Measurements from ENCODE around the gene SKIDA1. TPM values are rescaled to one million over a fixed set of nuclear protein-coding genes. Genes with fewer than 3 reads are reported as not detected.

Gene SKIDA1
- total RNA-seq, 1 experiment from 2014 or later = 9.3 TPM

DNA sequence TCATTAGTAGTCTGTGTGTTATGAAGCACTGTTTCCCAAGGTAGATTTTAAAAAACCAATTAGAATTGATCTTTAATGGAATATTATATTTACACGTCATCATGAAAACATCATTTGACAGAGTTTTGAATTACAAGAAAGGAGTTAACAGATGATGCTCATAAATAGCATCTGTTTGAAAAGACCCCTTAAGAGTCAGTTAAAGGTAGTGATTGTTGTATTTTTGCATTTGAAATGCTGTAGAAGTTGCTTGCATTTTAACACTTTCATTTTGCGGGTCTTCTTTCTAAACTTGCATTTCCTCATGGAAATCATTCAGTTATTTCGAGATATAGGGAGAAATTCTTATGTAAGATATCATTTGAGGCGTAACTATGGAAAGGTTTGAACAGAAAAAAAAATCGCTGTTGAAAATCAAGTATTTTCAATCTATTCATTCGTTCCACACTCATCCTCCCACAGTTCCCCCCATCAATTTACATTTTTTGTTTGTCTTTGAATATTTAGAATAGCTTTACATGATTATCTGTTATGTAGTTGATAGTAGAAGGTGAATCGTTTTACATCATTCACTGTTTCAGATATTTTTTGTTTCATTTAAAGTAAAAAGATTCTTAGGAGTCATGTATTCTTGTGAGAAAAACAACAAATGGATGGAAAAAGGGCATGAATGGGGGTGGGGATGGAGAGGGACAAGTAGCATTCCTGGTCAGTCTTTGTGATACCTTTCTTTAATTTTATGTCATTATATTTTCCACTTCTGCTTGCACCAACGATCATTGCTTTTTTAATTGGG, 3.0 kb upstream of the SKIDA1 start:
- ATAC-seq (no peak), DNase-seq (ENCODE audit: low read depth, low spot score) (no peak)
- no peaks in the 10 kb centered on the region for H3K27me3 ChIP-seq (ENCODE audit: control insufficient read depth, insufficient read depth, low read length)
- intact Hi-C loops (cut with micrococcal nuclease; ENCODE audit: unreplicated experiment) = loop anchor here (10.0 kb wide), 1 partner anchor 354 kb away; no protein-coding TSS in a partner anchor
- BruUV-seq (replicated peaks) = no TSS peak
- in situ Hi-C loops (cut with HindIII; ENCODE audit: low pct_unique_long_range_greater_than_20kb, low sequenced_read_pairs) = no loop called here
- H3K27ac ChIP-seq (ENCODE audit: low read length) = peak overlapping the region; percentile 98
- no peaks in the 10 kb centered on the region; the same call in 1 of the 2 replicates for H3K36me3 ChIP-seq (ENCODE audit: control insufficient read depth, insufficient read depth, low read length)
- peak overlapping the region; percentile 48 to 56 for H3K4me3 ChIP-seq (ENCODE audit: low read depth in 2 of 2, low read length in 2 of 2)
- no peaks in the 10 kb centered on the region for H3K9me3 ChIP-seq (ENCODE audit: control insufficient read depth, insufficient read depth, low read depth, low read length)
- ChIA-PET CTCF (no interaction called here), POLR2A (interaction anchor here (0.8 kb wide), 1 partner anchor 32 kb away, joined by 3 read pairs; no protein-coding TSS in a partner anchor)
- TF ChIP-seq CTCF (IDR thresholded peaks at IDR 0.05) (no peak), POLR2AphosphoS5 (IDR thresholded peaks at IDR 0.05; ENCODE audit: low read depth, low read length) (no peak), TCF7L2 (IDR thresholded peaks at IDR 0.05; ENCODE audit: low read depth, low read length) (no peak), SIN3A (IDR thresholded peaks at IDR 0.05; ENCODE audit: borderline replicate concordance, insufficient read depth, low read depth, low read length) (no peak), REST (IDR thresholded peaks at IDR 0.05; ENCODE audit: insufficient read depth in 1 of 2, low read depth in 2 of 2, low read length in 1 of 2) (no peak)
- peaks cover 40% of the 10 kb centered on the region for H3K4me1 ChIP-seq (ENCODE audit: control insufficient read depth, insufficient read depth, low read length)

- H3K27me3 ChIP-seq (ENCODE audit: control insufficient read depth, insufficient read depth, low read length) = no peaks in the 10 kb centered on the region
- H3K4me3 ChIP-seq (ENCODE audit: low read depth in 2 of 2, low read length in 2 of 2) = peak overlapping the region; percentile 48 to 56
- in situ Hi-C loops (cut with HindIII; ENCODE audit: low pct_unique_long_range_greater_than_20kb, low sequenced_read_pairs) = no loop called here
- H3K36me3 ChIP-seq (ENCODE audit: control insufficient read depth, insufficient read depth, low read length) = no peaks in the 10 kb centered on the region; the same call in 1 of the 2 replicates
- H3K4me1 ChIP-seq (ENCODE audit: control insufficient read depth, insufficient read depth, low read length) = peaks cover 43% of the 10 kb centered on the region
- POLR2A ChIA-PET = interaction anchor here (1.2 kb wide), 1 partner anchor 10 kb away, joined by 6 read pairs; no protein-coding TSS in a partner anchor
- no peak for TF ChIP-seq CTCF (IDR thresholded peaks at IDR 0.05)
- TF ChIP-seq REST (IDR thresholded peaks at IDR 0.05; ENCODE audit: insufficient read depth in 1 of 2, low read depth in 2 of 2, low read length in 1 of 2) = no peak
- no peak for TF ChIP-seq SIN3A (IDR thresholded peaks at IDR 0.05; ENCODE audit: borderline replicate concordance, insufficient read depth, low read depth, low read length)
- no peak for TF ChIP-seq POLR2AphosphoS5 (IDR thresholded peaks at IDR 0.05; ENCODE audit: low read depth, low read length)
- no peaks in the 10 kb centered on the region for H3K9me3 ChIP-seq (ENCODE audit: control insufficient read depth, insufficient read depth, low read depth, low read length)
- intact Hi-C loops (cut with micrococcal nuclease; ENCODE audit: unreplicated experiment) = loop anchor here (10.0 kb wide), 1 partner anchor 353 kb away; no protein-coding TSS in a partner anchor
- no peak for DNase-seq (ENCODE audit: low read depth, low spot score)
- BruUV-seq (replicated peaks) = no TSS peak
- ATAC-seq = no peak
- H3K27ac ChIP-seq (ENCODE audit: low read length) = peak overlapping the region; percentile 98
- CTCF ChIA-PET = interaction anchor here (0.6 kb wide), 1 partner anchor 42 kb away, joined by 3 read pairs; no protein-coding TSS in a partner anchor
Observed at GRCh38 chr10:21527598-21528235, 2.2 kb upstream of the SKIDA1 start.
